Loucy (cell line): ENCODE data around the gene PTPRT.

ENCODE experiments used
- H2AFZ ChIP-seq: fragments of 200-600 bp; sonication (generic); 2 replicates; pipeline ENCODE4 v1.6.0; 2016; ENCODE audit warnings: antibody characterized with exemption, mild to moderate bottlenecking, low read length, moderate library complexity
- H3F3A ChIP-seq: fragments of 200-600 bp; 2 replicates; pipeline ENCODE4 v1.6.0; 2016; ENCODE audit warnings: antibody characterized with exemption, low read depth, mild to moderate bottlenecking
- H3K27me3 ChIP-seq: fragments of 200-600 bp; sonication (generic); 2 replicates; pipeline ENCODE4 v1.6.1; 2014; ENCODE audit warnings: low read length, mild to moderate bottlenecking; ENCODE audit not compliant: insufficient read depth, poor library complexity, severe bottlenecking
- H3K36me3 ChIP-seq: fragments of 200-600 bp; sonication (generic); 2 replicates; pipeline ENCODE4 v1.6.1; 2016; ENCODE audit warnings: low read length; ENCODE audit not compliant: insufficient read depth
- H3K4me1 ChIP-seq: fragments of 200-600 bp; sonication (generic); 2 replicates; pipeline ENCODE4 v1.5.1; 2014; ENCODE audit warnings: low read length, mild to moderate bottlenecking; ENCODE audit not compliant: insufficient read depth, poor library complexity, severe bottlenecking
- H3K4me2 ChIP-seq: fragments of 200-600 bp; sonication (generic); 2 replicates; pipeline ENCODE4 v1.6.0; 2014; ENCODE audit warnings: antibody characterized with exemption, low read length, low read depth, mild to moderate bottlenecking; ENCODE audit not compliant: poor library complexity, severe bottlenecking
- H3K4me3 ChIP-seq: fragments of 200-600 bp; sonication (generic); 2 replicates; pipeline ENCODE4 v1.5.1; 2014; ENCODE audit warnings: low read length, mild to moderate bottlenecking, mixed read lengths; ENCODE audit not compliant: poor library complexity, severe bottlenecking
- H3K79me2 ChIP-seq: fragments of 200-600 bp; sonication (generic); 2 replicates; pipeline ENCODE4 v1.6.1; 2014; ENCODE audit warnings: low read length; ENCODE audit not compliant: insufficient read depth
- H3K9ac ChIP-seq: fragments of 200-600 bp; sonication (generic); 2 replicates; pipeline ENCODE4 v1.6.0; 2014; ENCODE audit warnings: mild to moderate bottlenecking, low read depth, low read length, moderate library complexity; ENCODE audit not compliant: poor library complexity, severe bottlenecking
- H3K9me2 ChIP-seq: fragments of 200-600 bp; sonication (generic); replicated peaks from 2 replicates; pipeline ENCODE4 v1.6.1; 2016; ENCODE audit warnings: low read depth, low read length, mixed read lengths
- H3K9me3 ChIP-seq: fragments of 200-600 bp; sonication (generic); 2 replicates; pipeline ENCODE4 v1.6.1; 2014; ENCODE audit warnings: mild to moderate bottlenecking, antibody characterized with exemption, low read length, low read depth; ENCODE audit not compliant: insufficient read depth
- H4K20me1 ChIP-seq: fragments of 200-600 bp; sonication (generic); 2 replicates; pipeline ENCODE4 v1.6.0; 2014; ENCODE audit warnings: antibody characterized with exemption, low read length, mild to moderate bottlenecking; ENCODE audit not compliant: insufficient read depth, poor library complexity, severe bottlenecking
- EZH2phosphoT487 ChIP-seq: fragments of 200-600 bp; IDR thresholded peaks from 2 replicates; pipeline ENCODE4 v1.6.1; 2018; ENCODE audit warnings: antibody characterized with exemption, mild to moderate bottlenecking, moderate library complexity, borderline replicate concordance
- TF ChIP-seq, protein P1 (sequence below): fragments of 200-600 bp; sonication (generic); conservative IDR thresholded peaks from 2 replicates; pipeline ENCODE4 v1.5.1; 2014; ENCODE audit warnings: mild to moderate bottlenecking, antibody characterized with exemption, low read length

PTPRT gene

DNA sequence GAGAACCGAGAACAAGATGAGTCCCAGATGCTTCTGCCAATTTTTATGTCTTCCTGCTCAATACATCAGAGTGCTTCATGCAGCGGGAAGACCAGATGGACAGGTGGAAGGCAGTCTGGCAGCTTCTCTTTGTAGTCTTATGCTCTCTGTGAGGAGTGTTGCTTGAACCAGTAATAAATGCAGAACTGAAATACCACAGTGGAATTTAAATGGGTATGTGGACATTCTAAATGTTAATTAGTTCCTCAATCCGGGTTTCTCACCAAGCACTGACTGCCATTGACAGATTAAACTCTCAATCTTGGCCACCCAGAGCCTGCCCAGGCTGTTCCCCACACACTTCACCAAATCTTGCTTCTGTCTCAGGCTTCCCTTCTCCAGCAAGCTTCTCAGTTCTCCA lies 876.0 kb downstream of the PTPRT start:
- H3K4me2 ChIP-seq = no peak overlapping the region
- no peaks in the 10 kb centered on the region for H3K27me3 ChIP-seq
- no peaks in the 10 kb centered on the region for H3K36me3 ChIP-seq
- no peak overlapping the region for H3K9ac ChIP-seq
- H4K20me1 ChIP-seq = no peaks in the 10 kb centered on the region
- no peaks in the 10 kb centered on the region for H3K79me2 ChIP-seq
- H3F3A ChIP-seq = no peaks in the 10 kb centered on the region
- TF ChIP-seq, protein P1, sequence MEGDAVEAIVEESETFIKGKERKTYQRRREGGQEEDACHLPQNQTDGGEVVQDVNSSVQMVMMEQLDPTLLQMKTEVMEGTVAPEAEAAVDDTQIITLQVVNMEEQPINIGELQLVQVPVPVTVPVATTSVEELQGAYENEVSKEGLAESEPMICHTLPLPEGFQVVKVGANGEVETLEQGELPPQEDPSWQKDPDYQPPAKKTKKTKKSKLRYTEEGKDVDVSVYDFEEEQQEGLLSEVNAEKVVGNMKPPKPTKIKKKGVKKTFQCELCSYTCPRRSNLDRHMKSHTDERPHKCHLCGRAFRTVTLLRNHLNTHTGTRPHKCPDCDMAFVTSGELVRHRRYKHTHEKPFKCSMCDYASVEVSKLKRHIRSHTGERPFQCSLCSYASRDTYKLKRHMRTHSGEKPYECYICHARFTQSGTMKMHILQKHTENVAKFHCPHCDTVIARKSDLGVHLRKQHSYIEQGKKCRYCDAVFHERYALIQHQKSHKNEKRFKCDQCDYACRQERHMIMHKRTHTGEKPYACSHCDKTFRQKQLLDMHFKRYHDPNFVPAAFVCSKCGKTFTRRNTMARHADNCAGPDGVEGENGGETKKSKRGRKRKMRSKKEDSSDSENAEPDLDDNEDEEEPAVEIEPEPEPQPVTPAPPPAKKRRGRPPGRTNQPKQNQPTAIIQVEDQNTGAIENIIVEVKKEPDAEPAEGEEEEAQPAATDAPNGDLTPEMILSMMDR = no peak
- TF ChIP-seq EZH2phosphoT487 = no peak
- H2AFZ ChIP-seq = no peak overlapping the region
- H3K4me1 ChIP-seq = no peaks in the 10 kb centered on the region
- H3K9me2 ChIP-seq = no peaks in the 10 kb centered on the region
- no peaks in the 10 kb centered on the region for H3K9me3 ChIP-seq
- H3K4me3 ChIP-seq = no peak overlapping the region

DNA sequence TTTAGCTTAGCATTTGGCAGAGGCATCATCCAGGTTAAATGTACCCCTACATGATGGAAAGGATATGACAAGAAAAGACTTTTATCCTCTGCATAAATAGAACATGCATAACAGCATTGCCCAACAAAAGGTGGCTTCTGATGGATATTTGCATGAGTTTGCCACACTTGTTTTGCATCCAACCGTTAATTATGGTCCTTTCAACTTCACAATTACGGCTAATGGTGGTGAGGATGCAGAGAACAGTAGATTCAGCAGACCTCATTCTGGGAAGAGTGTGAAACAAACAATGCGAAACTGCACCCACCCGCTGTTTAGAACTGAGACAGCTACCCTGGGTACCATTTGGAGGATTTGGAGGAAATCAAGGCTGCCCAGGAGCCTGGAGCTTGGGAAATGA lies 880.7 kb downstream of the PTPRT start:
- no peak overlapping the region for H2AFZ ChIP-seq
- H3K27me3 ChIP-seq = no peaks in the 10 kb centered on the region
- H4K20me1 ChIP-seq = no peaks in the 10 kb centered on the region
- H3K4me1 ChIP-seq = no peaks in the 10 kb centered on the region
- no peaks in the 10 kb centered on the region for H3K36me3 ChIP-seq
- H3K9me3 ChIP-seq = no peaks in the 10 kb centered on the region
- no peak overlapping the region for H3K4me3 ChIP-seq
- H3K79me2 ChIP-seq = no peaks in the 10 kb centered on the region
- H3K4me2 ChIP-seq = no peak overlapping the region
- H3F3A ChIP-seq = no peaks in the 10 kb centered on the region
- TF ChIP-seq, protein P1 = no peak
- no peak for TF ChIP-seq EZH2phosphoT487
- no peak overlapping the region for H3K9ac ChIP-seq
- no peaks in the 10 kb centered on the region; the same call in 1 of the 2 replicates for H3K9me2 ChIP-seq

DNA sequence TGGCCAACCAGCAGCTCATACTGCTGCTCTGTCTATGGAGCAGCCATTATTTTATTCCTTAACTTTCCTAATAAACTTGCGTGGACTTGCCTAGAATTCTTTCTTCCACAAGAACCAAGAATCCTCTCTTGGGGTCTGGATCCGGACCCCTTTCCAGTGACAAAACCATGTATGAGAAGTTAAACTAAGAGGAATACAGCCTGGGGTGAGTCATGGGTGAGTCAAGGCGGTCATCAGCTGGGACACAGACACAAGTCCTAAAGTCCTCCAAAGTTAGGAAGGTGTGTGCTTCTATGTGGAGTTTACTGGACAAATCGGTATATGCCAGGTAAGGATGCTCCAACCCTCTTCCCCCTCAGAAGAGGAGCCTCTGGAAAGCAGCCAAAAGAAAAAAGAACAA lies 881.5 kb downstream of the PTPRT start:
- no peak overlapping the region for H3K9ac ChIP-seq
- no peak for TF ChIP-seq EZH2phosphoT487
- TF ChIP-seq, protein P1 = no peak
- H3K36me3 ChIP-seq = no peaks in the 10 kb centered on the region
- H3K4me3 ChIP-seq = no peak overlapping the region
- H3K9me2 ChIP-seq = no peaks in the 10 kb centered on the region; the same call in 1 of the 2 replicates
- H3K9me3 ChIP-seq = no peaks in the 10 kb centered on the region
- H3K4me2 ChIP-seq = no peak overlapping the region
- no peaks in the 10 kb centered on the region for H4K20me1 ChIP-seq
- H3F3A ChIP-seq = no peaks in the 10 kb centered on the region
- H2AFZ ChIP-seq = no peak overlapping the region
- no peaks in the 10 kb centered on the region for H3K27me3 ChIP-seq
- H3K79me2 ChIP-seq = no peaks in the 10 kb centered on the region
- no peaks in the 10 kb centered on the region for H3K4me1 ChIP-seq
